Measurements from ENCODE around the gene TGM5.

- TF ChIP-seq CTCF (IDR thresholded peaks at IDR 0.05) (no peak), POLR2AphosphoS5 (IDR thresholded peaks at IDR 0.05) (no peak), POLR2A (IDR thresholded peaks at IDR 0.05) (no peak)
Measured at GRCh38 chr15:43219929-43220928, 46.5 kb downstream of the TGM5 start.

All from stomach (tissue), 4 donors.